Osteoblast (primary cell): ENCODE results near the gene RUNDC3A. TPM values are rescaled to one million over a fixed set of nuclear protein-coding genes. Genes with fewer than 3 reads are reported as not detected.
A peak's percentile ranks its signal among the peaks of the same experiment; 100 is the strongest.

Experiments
- DNase-seq: peaks from one replicate; pipeline ENCODE4 v3.0.0; 2011; ENCODE audit warnings: low spot score, mixed read lengths; ENCODE audit not compliant: insufficient read length; ENCODE audit errors: missing footprints
- H2AFZ ChIP-seq: 2 replicates; pipeline ENCODE4 v1.6.0; 2011; ENCODE audit warnings: mild to moderate bottlenecking, low read length
- H3K27ac ChIP-seq: 2 replicates; pipeline ENCODE4 v1.5.1; 2011; ENCODE audit warnings: mild to moderate bottlenecking, low read depth, low read length, moderate library complexity
- H3K27me3 ChIP-seq: 2 replicates; pipeline ENCODE4 v1.6.0; 2012; ENCODE audit warnings: mild to moderate bottlenecking, control low read depth, inconsistent platforms, low read length, moderate library complexity; ENCODE audit not compliant: insufficient read depth
- H3K36me3 ChIP-seq: 2 replicates; pipeline ENCODE4 v1.5.1; 2011; ENCODE audit warnings: mild to moderate bottlenecking, low read length, control low read depth, moderate library complexity; ENCODE audit not compliant: insufficient read depth
- H3K4me1 ChIP-seq: 2 replicates; pipeline ENCODE4 v1.5.1; 2011; ENCODE audit warnings: mild to moderate bottlenecking, low read length, control low read depth, moderate library complexity; ENCODE audit not compliant: insufficient read depth
- H3K4me2 ChIP-seq: 2 replicates; pipeline ENCODE4 v1.6.0; 2011; ENCODE audit warnings: mild to moderate bottlenecking, low read length; ENCODE audit not compliant: insufficient read depth
- H3K4me3 ChIP-seq: fragments of 200-600 bp; sonication (generic); 3 replicates; pipeline ENCODE4 v1.5.1; 2012; ENCODE audit warnings: mild to moderate bottlenecking, low read length, inconsistent platforms; ENCODE audit not compliant: insufficient read depth
- H3K79me2 ChIP-seq: 2 replicates; pipeline ENCODE4 v1.6.0; 2012; ENCODE audit warnings: mild to moderate bottlenecking, low read length, control low read depth, inconsistent platforms; ENCODE audit not compliant: insufficient read depth
- H3K9me3 ChIP-seq: 2 replicates; pipeline ENCODE4 v1.5.1; 2011; ENCODE audit warnings: low read depth, low read length, control low read depth
- H4K20me1 ChIP-seq: 2 replicates; pipeline ENCODE4 v1.6.0; 2012; ENCODE audit warnings: mild to moderate bottlenecking, low read length, control low read depth; ENCODE audit not compliant: insufficient read depth
- total RNA-seq: library from RNA; depleted of rRNA; stranded (reverse); fragments of >200 nt; gene quantifications from 2 replicates; pipeline ENCODE4 v1.2.3, GENCODE V29; 2012
- TF ChIP-seq, protein P1 (sequence below): IDR thresholded peaks from 2 replicates; pipeline ENCODE4 v1.5.1; 2011; ENCODE audit warnings: mild to moderate bottlenecking, low read depth, low read length, moderate library complexity; ENCODE audit errors: extremely low read depth

The RUNDC3A gene
- total RNA-seq, 1 donor = not detected

DNA sequence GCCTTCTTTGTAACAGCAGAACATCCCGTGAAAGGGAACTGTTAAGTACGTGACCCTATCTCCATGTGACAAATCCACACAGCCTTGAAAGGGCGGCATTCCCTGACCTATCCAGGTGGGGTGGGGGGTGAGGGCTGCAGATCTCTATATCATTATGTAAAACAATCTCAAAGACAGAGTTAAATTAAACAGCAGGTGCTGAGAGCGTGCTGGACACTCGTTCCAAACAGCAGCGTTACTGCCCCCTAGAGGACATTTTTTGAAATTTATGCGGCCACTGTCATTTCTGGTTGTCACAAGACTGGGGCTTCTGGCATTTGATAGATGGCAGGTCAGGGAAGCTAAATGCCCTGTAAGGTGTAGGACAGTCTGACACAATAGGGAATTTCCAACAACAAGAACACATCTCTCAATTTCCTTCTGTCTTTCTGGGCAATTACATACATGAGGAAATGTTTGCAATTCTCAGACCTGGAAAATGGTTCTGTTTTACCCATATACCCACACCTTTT is 22.9 kb downstream of the RUNDC3A start:
- H3K4me1 ChIP-seq = peaks cover 8% of the 10 kb centered on the region
- H3K4me2 ChIP-seq = no peak overlapping the region
- no peaks in the 10 kb centered on the region for H4K20me1 ChIP-seq
- H3K27me3 ChIP-seq = peaks cover 6% of the 10 kb centered on the region
- peak; percentile 86 for DNase-seq
- H2AFZ ChIP-seq = peak overlapping the region; percentile 34
- H3K36me3 ChIP-seq = no peaks in the 10 kb centered on the region
- H3K79me2 ChIP-seq = no peaks in the 10 kb centered on the region
- no peak overlapping the region for H3K4me3 ChIP-seq
- H3K9me3 ChIP-seq = no peaks in the 10 kb centered on the region
- TF ChIP-seq, protein P1, sequence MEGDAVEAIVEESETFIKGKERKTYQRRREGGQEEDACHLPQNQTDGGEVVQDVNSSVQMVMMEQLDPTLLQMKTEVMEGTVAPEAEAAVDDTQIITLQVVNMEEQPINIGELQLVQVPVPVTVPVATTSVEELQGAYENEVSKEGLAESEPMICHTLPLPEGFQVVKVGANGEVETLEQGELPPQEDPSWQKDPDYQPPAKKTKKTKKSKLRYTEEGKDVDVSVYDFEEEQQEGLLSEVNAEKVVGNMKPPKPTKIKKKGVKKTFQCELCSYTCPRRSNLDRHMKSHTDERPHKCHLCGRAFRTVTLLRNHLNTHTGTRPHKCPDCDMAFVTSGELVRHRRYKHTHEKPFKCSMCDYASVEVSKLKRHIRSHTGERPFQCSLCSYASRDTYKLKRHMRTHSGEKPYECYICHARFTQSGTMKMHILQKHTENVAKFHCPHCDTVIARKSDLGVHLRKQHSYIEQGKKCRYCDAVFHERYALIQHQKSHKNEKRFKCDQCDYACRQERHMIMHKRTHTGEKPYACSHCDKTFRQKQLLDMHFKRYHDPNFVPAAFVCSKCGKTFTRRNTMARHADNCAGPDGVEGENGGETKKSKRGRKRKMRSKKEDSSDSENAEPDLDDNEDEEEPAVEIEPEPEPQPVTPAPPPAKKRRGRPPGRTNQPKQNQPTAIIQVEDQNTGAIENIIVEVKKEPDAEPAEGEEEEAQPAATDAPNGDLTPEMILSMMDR = peak; percentile 86
- no peak overlapping the region for H3K27ac ChIP-seq

DNA sequence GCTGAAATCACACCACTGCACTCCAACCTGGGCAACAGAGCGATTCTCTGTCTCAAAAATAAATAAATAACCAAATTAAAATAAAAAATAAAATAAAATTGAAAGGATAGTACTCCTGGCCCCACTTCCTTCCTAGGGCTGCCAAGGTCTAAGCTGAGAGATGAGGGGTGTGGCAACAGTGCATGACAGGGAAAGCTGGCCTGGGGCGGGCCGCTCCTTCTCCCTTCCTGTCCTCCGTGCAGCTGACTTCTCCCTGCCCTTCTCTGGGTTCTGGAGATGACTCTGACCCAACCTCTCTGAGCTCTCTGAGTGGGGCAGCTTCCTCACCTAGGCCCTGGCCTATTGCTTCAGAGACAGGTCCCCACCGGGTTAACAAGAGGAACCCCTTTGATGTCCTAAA is 25.0 kb downstream of the RUNDC3A start:
- Histone ChIP-seq H3K27ac (no peak overlapping the region), H3K4me2 (no peak overlapping the region), H3K4me3 (no peak overlapping the region), H3K9me3 (no peaks in the 10 kb centered on the region), H3K36me3 (no peaks in the 10 kb centered on the region), H3K79me2 (no peaks in the 10 kb centered on the region), H4K20me1 (no peaks in the 10 kb centered on the region), H3K27me3 (peaks cover 6% of the 10 kb centered on the region), H3K4me1 (peaks cover 6% of the 10 kb centered on the region), H2AFZ (no peak overlapping the region)
- peak; percentile 35 for DNase-seq
- TF ChIP-seq, protein P1 = no peak

DNA sequence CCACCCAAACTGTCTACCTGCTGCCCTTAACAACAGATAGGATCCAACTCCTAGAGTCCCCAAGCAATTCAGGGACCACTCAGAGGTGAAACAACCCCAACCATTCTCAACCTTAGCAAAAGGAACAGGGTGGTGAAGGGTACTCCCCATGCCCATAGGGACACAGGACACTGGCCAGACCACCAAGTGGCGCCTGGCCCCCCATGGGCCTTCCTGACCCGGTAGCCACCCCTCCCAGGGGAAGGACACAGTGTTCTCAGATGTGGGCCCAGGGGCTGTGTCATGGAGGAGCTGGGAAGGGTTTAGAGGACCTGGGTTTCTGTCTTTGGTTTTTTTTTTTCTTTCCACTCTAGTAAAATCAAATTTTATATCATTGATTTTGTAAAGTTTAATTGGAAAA is 25.9 kb downstream of the RUNDC3A start:
- Histone ChIP-seq H3K4me3 (no peak overlapping the region), H4K20me1 (no peaks in the 10 kb centered on the region), H3K4me2 (no peak overlapping the region), H3K27ac (no peak overlapping the region), H3K79me2 (no peaks in the 10 kb centered on the region), H3K27me3 (peaks cover 6% of the 10 kb centered on the region), H2AFZ (no peak overlapping the region), H3K36me3 (no peaks in the 10 kb centered on the region), H3K4me1 (no peaks in the 10 kb centered on the region), H3K9me3 (no peaks in the 10 kb centered on the region)
- peak; percentile 38 for DNase-seq
- TF ChIP-seq, protein P1 = no peak

DNA sequence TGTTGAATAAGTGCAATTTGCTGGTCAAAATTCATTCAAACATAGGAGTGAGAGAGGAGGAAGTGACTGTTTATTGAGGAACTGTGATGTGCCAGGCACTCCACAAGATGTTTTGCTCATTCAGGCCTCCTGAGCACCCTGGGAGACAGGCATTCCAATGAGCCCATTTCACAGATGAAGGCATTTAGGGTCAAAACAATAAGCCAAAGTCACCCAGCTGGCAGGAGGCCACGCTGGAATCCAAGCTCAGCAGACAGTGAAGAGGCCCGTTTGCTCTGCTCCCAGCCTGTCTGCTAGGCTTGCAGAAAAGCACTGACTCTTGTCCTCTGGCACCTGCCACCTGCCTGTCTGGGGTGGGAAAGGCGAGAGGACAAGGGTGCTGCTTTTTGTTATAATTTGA is 26.3 kb downstream of the RUNDC3A start:
- TF ChIP-seq, protein P1 = no peak
- no peaks in the 10 kb centered on the region for H3K4me1 ChIP-seq
- peaks cover 6% of the 10 kb centered on the region for H3K27me3 ChIP-seq
- H3K36me3 ChIP-seq = no peaks in the 10 kb centered on the region
- H4K20me1 ChIP-seq = no peaks in the 10 kb centered on the region
- no peaks in the 10 kb centered on the region for H3K79me2 ChIP-seq
- H3K27ac ChIP-seq = no peak overlapping the region
- H2AFZ ChIP-seq = no peak overlapping the region
- H3K9me3 ChIP-seq = no peaks in the 10 kb centered on the region
- no peak overlapping the region for H3K4me2 ChIP-seq
- no peak overlapping the region for H3K4me3 ChIP-seq
- no peak for DNase-seq
